HEK293 (cell line): Measurements from ENCODE around the gene TTC16.

ENCODE experiments used
- CTCF ChIP-seq: fragments of 450-650 bp; formaldehyde crosslinking; IDR thresholded peaks from 2 replicates; pipeline ENCODE4 v1.5.1; 2016; ENCODE audit warnings: missing biosample characterization, missing genetic modification characterization
- MYNN ChIP-seq: fragments of 450-650 bp; formaldehyde crosslinking; IDR thresholded peaks from 2 replicates; pipeline ENCODE4 v1.5.1; 2016; ENCODE audit warnings: missing biosample characterization, missing genetic modification characterization, borderline replicate concordance
- REPIN1 ChIP-seq: fragments of 450-650 bp; formaldehyde crosslinking; IDR thresholded peaks from 2 replicates; pipeline ENCODE4 v1.5.1; 2017; ENCODE audit warnings: missing biosample characterization, missing genetic modification characterization, low read depth
- SETDB1 ChIP-seq: IDR thresholded peaks from one replicate; pipeline ENCODE4 v1.6.1; 2017; ENCODE audit warnings: mild to moderate bottlenecking, low read length, moderate library complexity, mixed read lengths; ENCODE audit not compliant: insufficient read length
- ZBTB17 ChIP-seq: fragments of 450-650 bp; formaldehyde crosslinking; IDR thresholded peaks from 2 replicates; pipeline ENCODE4 v1.5.1; 2016; ENCODE audit warnings: missing biosample characterization, missing genetic modification characterization
- ZNF239 ChIP-seq: fragments of 450-650 bp; formaldehyde crosslinking; IDR thresholded peaks from 2 replicates; pipeline ENCODE4 v1.5.1; 2016; ENCODE audit warnings: missing biosample characterization, missing genetic modification characterization
- ZNF24 ChIP-seq: fragments of 450-650 bp; formaldehyde crosslinking; IDR thresholded peaks from 2 replicates; pipeline ENCODE4 v1.5.1; 2016; ENCODE audit warnings: missing biosample characterization, missing genetic modification characterization
- ZNF280C ChIP-seq: fragments of 450-650 bp; formaldehyde crosslinking; IDR thresholded peaks from 2 replicates; pipeline ENCODE4 v1.5.1; 2016; ENCODE audit warnings: missing biosample characterization, missing genetic modification characterization
- ZNF510 ChIP-seq: fragments of 450-650 bp; formaldehyde crosslinking; IDR thresholded peaks from 2 replicates; pipeline ENCODE4 v1.5.1; 2018; ENCODE audit warnings: mild to moderate bottlenecking, missing genetic modification characterization, missing biosample characterization; ENCODE audit not compliant: insufficient replicate concordance
- ZNF549 ChIP-seq: fragments of 450-650 bp; IDR thresholded peaks from 2 replicates; pipeline ENCODE4 v1.5.1; 2018; ENCODE audit warnings: missing biosample characterization, missing genetic modification characterization, mild to moderate bottlenecking, inconsistent platforms, moderate library complexity
- ZNF600 ChIP-seq: fragments of 450-650 bp; formaldehyde crosslinking; IDR thresholded peaks from 2 replicates; pipeline ENCODE4 v1.5.1; 2016; ENCODE audit warnings: missing biosample characterization, missing genetic modification characterization
- ZNF76 ChIP-seq: fragments of 450-650 bp; formaldehyde crosslinking; IDR thresholded peaks from 2 replicates; pipeline ENCODE4; 2016; ENCODE audit warnings: low read depth, missing biosample characterization, missing genetic modification characterization, borderline replicate concordance

GRCh38 chr9:127728808-127729207, 12.9 kb downstream of the TTC16 start:
- TF ChIP-seq ZNF510 (tag by site-specific recombination), result no peak
- TF ChIP-seq ZNF239 (tag by site-specific recombination), result no peak
- TF ChIP-seq ZNF76, result no peak
- no peak for TF ChIP-seq MYNN (tag by site-specific recombination)
- no peak for TF ChIP-seq CTCF (tag by site-specific recombination)
- no peak for TF ChIP-seq ZNF24 (tag by site-specific recombination)
- TF ChIP-seq REPIN1 (tag by site-specific recombination), result no peak
- no peak for TF ChIP-seq ZBTB17 (tag by site-specific recombination)
- no peak for TF ChIP-seq ZNF280C (tag by site-specific recombination)
- no peak for TF ChIP-seq SETDB1
- TF ChIP-seq ZNF549 (tag by site-specific recombination), result no peak
- no peak for TF ChIP-seq ZNF600 (tag by site-specific recombination)
